ENCODE measurements around the gene WDFY3.

WDFY3 gene

GRCh38 chr4:84938316-84938715, 28.2 kb downstream of the WDFY3 start:
- no peak for DNase-seq (ENCODE audit: extremely low read depth, low read depth)
- no peak for TF ChIP-seq CTCF (IDR thresholded peaks at IDR 0.05; ENCODE audit: low read depth, low read length, missing control alignments)

GRCh38 chr4:84937381-84937977, 29.0 kb downstream of the WDFY3 start:
- TF ChIP-seq CTCF (IDR thresholded peaks at IDR 0.05; ENCODE audit: low read depth, low read length, missing control alignments) = no peak
- DNase-seq (ENCODE audit: extremely low read depth, low read depth) = no peak
- no peak overlapping the region for H3K4me3 ChIP-seq (replicated peaks; ENCODE audit: low read depth, low read length)

More at GRCh38 chr4:84938316-84938715, 28.2 kb downstream of the WDFY3 start:
- H3K4me3 ChIP-seq (replicated peaks; ENCODE audit: low read depth, low read length) = no peak overlapping the region

- TF ChIP-seq CTCF (IDR thresholded peaks at IDR 0.05; ENCODE audit: low read depth, low read length, missing control alignments) = no peak
- no peak for DNase-seq (ENCODE audit: extremely low read depth, low read depth)
- H3K4me3 ChIP-seq (replicated peaks; ENCODE audit: low read depth, low read length) = no peak overlapping the region
Measured at GRCh38 chr4:84936123-84936522, 30.4 kb downstream of the WDFY3 start.

GRCh38 chr4:84932462-84932861, 34.0 kb downstream of the WDFY3 start:
- no peak overlapping the region for H3K4me3 ChIP-seq (replicated peaks; ENCODE audit: low read depth, low read length)
- no peak for TF ChIP-seq CTCF (IDR thresholded peaks at IDR 0.05; ENCODE audit: low read depth, low read length, missing control alignments)
- no peak for DNase-seq (ENCODE audit: extremely low read depth, low read depth)

- no peak for TF ChIP-seq CTCF (IDR thresholded peaks at IDR 0.05; ENCODE audit: low read depth, low read length, missing control alignments)
- no peak overlapping the region for H3K4me3 ChIP-seq (replicated peaks; ENCODE audit: low read depth, low read length)
- DNase-seq (ENCODE audit: extremely low read depth, low read depth) = no peak
Measured at GRCh38 chr4:84931961-84932360, 34.5 kb downstream of the WDFY3 start.

GRCh38 chr4:84931274-84931673, 35.2 kb downstream of the WDFY3 start:
- no peak for DNase-seq (ENCODE audit: extremely low read depth, low read depth)
- no peak overlapping the region for H3K4me3 ChIP-seq (replicated peaks; ENCODE audit: low read depth, low read length)
- no peak for TF ChIP-seq CTCF (IDR thresholded peaks at IDR 0.05; ENCODE audit: low read depth, low read length, missing control alignments)

- TF ChIP-seq CTCF (IDR thresholded peaks at IDR 0.05; ENCODE audit: low read depth, low read length, missing control alignments) = no peak
- no peak overlapping the region for H3K4me3 ChIP-seq (replicated peaks; ENCODE audit: low read depth, low read length)
- no peak for DNase-seq (ENCODE audit: extremely low read depth, low read depth)
Measured at GRCh38 chr4:84928089-84928488, 38.4 kb downstream of the WDFY3 start.

All from HFF-Myc (cell line).